ENCODE measurements around the gene SF3B4.

SF3B4 gene

GRCh38 chr1:149962039-149962647 lies 34.5 kb upstream of the SF3B4 start:
- no peak for TF ChIP-seq FOXP2 (optimal IDR thresholded peaks at IDR 0.05; ENCODE audit: borderline replicate concordance, extremely low read depth, extremely low read length, insufficient read depth)
- TF ChIP-seq REST (IDR thresholded peaks at IDR 0.05; ENCODE audit: insufficient read depth in 1 of 2, low read depth in 2 of 2, low read length in 2 of 2) = no peak
- no peak for TF ChIP-seq POLR2AphosphoS5 (IDR thresholded peaks at IDR 0.05; ENCODE audit: low read depth, low read length)
- TF ChIP-seq TAF1 (IDR thresholded peaks at IDR 0.05; ENCODE audit: borderline replicate concordance, insufficient read depth, low read length) = no peak
- TF ChIP-seq SIN3A (IDR thresholded peaks at IDR 0.05; ENCODE audit: borderline replicate concordance, insufficient read depth, low read length) = no peak

GRCh38 chr1:149949911-149950310 lies 22.3 kb upstream of the SF3B4 start:
- no peak for TF ChIP-seq SIN3A (IDR thresholded peaks at IDR 0.05; ENCODE audit: borderline replicate concordance, insufficient read depth, low read length)
- TF ChIP-seq TAF1 (IDR thresholded peaks at IDR 0.05; ENCODE audit: borderline replicate concordance, insufficient read depth, low read length) = no peak
- TF ChIP-seq POLR2AphosphoS5 (IDR thresholded peaks at IDR 0.05; ENCODE audit: low read depth, low read length) = no peak
- TF ChIP-seq REST (IDR thresholded peaks at IDR 0.05; ENCODE audit: insufficient read depth in 1 of 2, low read depth in 2 of 2, low read length in 2 of 2) = no peak
- no peak for TF ChIP-seq FOXP2 (optimal IDR thresholded peaks at IDR 0.05; ENCODE audit: borderline replicate concordance, extremely low read depth, extremely low read length, insufficient read depth)

GRCh38 chr1:149945206-149945605 lies 17.6 kb upstream of the SF3B4 start:
- TF ChIP-seq REST (IDR thresholded peaks at IDR 0.05; ENCODE audit: insufficient read depth in 1 of 2, low read depth in 2 of 2, low read length in 2 of 2) (no peak), TAF1 (IDR thresholded peaks at IDR 0.05; ENCODE audit: borderline replicate concordance, insufficient read depth, low read length) (no peak), FOXP2 (optimal IDR thresholded peaks at IDR 0.05; ENCODE audit: borderline replicate concordance, extremely low read depth, extremely low read length, insufficient read depth) (no peak), SIN3A (IDR thresholded peaks at IDR 0.05; ENCODE audit: borderline replicate concordance, insufficient read depth, low read length) (no peak), POLR2AphosphoS5 (IDR thresholded peaks at IDR 0.05; ENCODE audit: low read depth, low read length) (no peak)

GRCh38 chr1:149942885-149943284 lies 15.3 kb upstream of the SF3B4 start:
- TF ChIP-seq POLR2AphosphoS5 (IDR thresholded peaks at IDR 0.05; ENCODE audit: low read depth, low read length) (no peak), FOXP2 (optimal IDR thresholded peaks at IDR 0.05; ENCODE audit: borderline replicate concordance, extremely low read depth, extremely low read length, insufficient read depth) (no peak), REST (IDR thresholded peaks at IDR 0.05; ENCODE audit: insufficient read depth in 1 of 2, low read depth in 2 of 2, low read length in 2 of 2) (no peak), TAF1 (IDR thresholded peaks at IDR 0.05; ENCODE audit: borderline replicate concordance, insufficient read depth, low read length) (no peak), SIN3A (IDR thresholded peaks at IDR 0.05; ENCODE audit: borderline replicate concordance, insufficient read depth, low read length) (no peak)
